Measurements from ENCODE around the gene MORC2.

Gene MORC2

GRCh38 chr22:30943368-30943767, 25.2 kb downstream of the MORC2 start:
- TF ChIP-seq CTCF (IDR thresholded peaks at IDR 0.05; ENCODE audit: insufficient read depth, low read length): no peak
- TF ChIP-seq, protein P1, sequence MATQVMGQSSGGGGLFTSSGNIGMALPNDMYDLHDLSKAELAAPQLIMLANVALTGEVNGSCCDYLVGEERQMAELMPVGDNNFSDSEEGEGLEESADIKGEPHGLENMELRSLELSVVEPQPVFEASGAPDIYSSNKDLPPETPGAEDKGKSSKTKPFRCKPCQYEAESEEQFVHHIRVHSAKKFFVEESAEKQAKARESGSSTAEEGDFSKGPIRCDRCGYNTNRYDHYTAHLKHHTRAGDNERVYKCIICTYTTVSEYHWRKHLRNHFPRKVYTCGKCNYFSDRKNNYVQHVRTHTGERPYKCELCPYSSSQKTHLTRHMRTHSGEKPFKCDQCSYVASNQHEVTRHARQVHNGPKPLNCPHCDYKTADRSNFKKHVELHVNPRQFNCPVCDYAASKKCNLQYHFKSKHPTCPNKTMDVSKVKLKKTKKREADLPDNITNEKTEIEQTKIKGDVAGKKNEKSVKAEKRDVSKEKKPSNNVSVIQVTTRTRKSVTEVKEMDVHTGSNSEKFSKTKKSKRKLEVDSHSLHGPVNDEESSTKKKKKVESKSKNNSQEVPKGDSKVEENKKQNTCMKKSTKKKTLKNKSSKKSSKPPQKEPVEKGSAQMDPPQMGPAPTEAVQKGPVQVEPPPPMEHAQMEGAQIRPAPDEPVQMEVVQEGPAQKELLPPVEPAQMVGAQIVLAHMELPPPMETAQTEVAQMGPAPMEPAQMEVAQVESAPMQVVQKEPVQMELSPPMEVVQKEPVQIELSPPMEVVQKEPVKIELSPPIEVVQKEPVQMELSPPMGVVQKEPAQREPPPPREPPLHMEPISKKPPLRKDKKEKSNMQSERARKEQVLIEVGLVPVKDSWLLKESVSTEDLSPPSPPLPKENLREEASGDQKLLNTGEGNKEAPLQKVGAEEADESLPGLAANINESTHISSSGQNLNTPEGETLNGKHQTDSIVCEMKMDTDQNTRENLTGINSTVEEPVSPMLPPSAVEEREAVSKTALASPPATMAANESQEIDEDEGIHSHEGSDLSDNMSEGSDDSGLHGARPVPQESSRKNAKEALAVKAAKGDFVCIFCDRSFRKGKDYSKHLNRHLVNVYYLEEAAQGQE (IDR thresholded peaks at IDR 0.05; ENCODE audit: insufficient replicate concordance, low read depth): no peak
- Histone ChIP-seq H3K4me3 (replicated peaks; ENCODE audit: insufficient read depth, low read length) (no peak overlapping the region), H3K27me3 (ENCODE audit: insufficient read depth, poor library complexity, severe bottlenecking) (no peaks in the 10 kb centered on the region), H3K27ac (replicated peaks) (no peak overlapping the region)
- DNase-seq (ENCODE audit: low read depth in 1 of 2, low spot score in 1 of 2): peak in 1 of 2 experiments; percentile 9

DNA sequence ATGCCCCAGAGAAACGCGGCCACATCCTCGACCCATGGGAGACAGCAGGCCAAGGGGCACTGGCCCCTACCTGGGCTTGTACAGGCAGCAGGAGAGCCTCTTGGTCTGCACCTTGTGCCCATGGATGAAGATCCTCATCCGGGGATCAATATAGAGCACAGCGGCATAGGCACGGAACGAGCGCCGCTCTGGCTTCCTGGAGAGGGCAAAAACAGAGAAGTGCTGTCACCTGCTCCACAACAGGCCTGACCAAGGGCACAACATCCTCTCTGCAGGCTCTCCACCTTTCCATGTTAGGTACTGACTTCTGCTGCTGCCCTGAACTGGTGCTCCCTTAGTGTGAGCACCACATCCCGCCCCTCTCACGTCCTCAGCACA, 27.2 kb downstream of the MORC2 start:
- no peak for TF ChIP-seq CTCF (IDR thresholded peaks at IDR 0.05; ENCODE audit: insufficient read depth, low read length)
- no peak for TF ChIP-seq SPI1 (IDR thresholded peaks at IDR 0.05; ENCODE audit: borderline replicate concordance, low read depth)
- TF ChIP-seq POLR2AphosphoS5 (IDR thresholded peaks at IDR 0.05; ENCODE audit: low read depth): no peak
- no peak for TF ChIP-seq GABPA (IDR thresholded peaks at IDR 0.05; ENCODE audit: low read depth)
- TF ChIP-seq, protein P1 (IDR thresholded peaks at IDR 0.05; ENCODE audit: insufficient replicate concordance, low read depth): no peak
- Histone ChIP-seq H3K27ac (replicated peaks) (no peak overlapping the region), H3K4me3 (replicated peaks; ENCODE audit: insufficient read depth, low read length) (no peak overlapping the region), H3K27me3 (ENCODE audit: insufficient read depth, poor library complexity, severe bottlenecking) (no peaks in the 10 kb centered on the region)
- no peak for DNase-seq (ENCODE audit: low read depth in 1 of 2, low spot score in 1 of 2)

- TF ChIP-seq POLR2AphosphoS5 (IDR thresholded peaks at IDR 0.05; ENCODE audit: low read depth) (no peak), GABPA (IDR thresholded peaks at IDR 0.05; ENCODE audit: low read depth) (no peak), SPI1 (IDR thresholded peaks at IDR 0.05; ENCODE audit: borderline replicate concordance, low read depth) (no peak), CTCF (IDR thresholded peaks at IDR 0.05; ENCODE audit: insufficient read depth, low read length) (no peak)
- TF ChIP-seq, protein P1 (IDR thresholded peaks at IDR 0.05; ENCODE audit: insufficient replicate concordance, low read depth): no peak
- no peak overlapping the region for H3K4me3 ChIP-seq (replicated peaks; ENCODE audit: insufficient read depth, low read length)
- H3K27me3 ChIP-seq (ENCODE audit: insufficient read depth, poor library complexity, severe bottlenecking): no peaks in the 10 kb centered on the region
- H3K27ac ChIP-seq (replicated peaks): no peak overlapping the region
- DNase-seq (ENCODE audit: low read depth in 1 of 2, low spot score in 1 of 2): no peak
These were observed 27.8 kb downstream of the MORC2 start for GRCh38 chr22:30940685-30941362.
